ENCODE results near the gene KRT77. TPM values are rescaled to one million over a fixed set of nuclear protein-coding genes. Genes with fewer than 3 reads are reported as not detected.

Gene KRT77
- total RNA-seq, 2 donors from 2014 or later, result not detected

- no peak for TF ChIP-seq CTCF (IDR thresholded peaks at IDR 0.05)
- Histone ChIP-seq H3K4me3 (no peak overlapping the region), H3K4me1 (no peaks in the 10 kb centered on the region), H3K36me3 (no peaks in the 10 kb centered on the region), H3K27me3 (no peaks in the 10 kb centered on the region), H3K27ac (no peak overlapping the region), H3K9ac (ENCODE audit: low read depth in 2 of 2, low read length in 2 of 2) (no peak overlapping the region), H3K9me3 (no peaks in the 10 kb centered on the region)
- intact Hi-C loops (cut with DNase I), result no loop called here
- DNase-seq, result no peak
These were observed 4.5 kb downstream of the KRT77 start for GRCh38 chr12:52698651-52699340.

- intact Hi-C loops (cut with DNase I), result no loop called here
- Histone ChIP-seq H3K4me1 (no peaks in the 10 kb centered on the region), H3K27me3 (no peaks in the 10 kb centered on the region), H3K36me3 (no peaks in the 10 kb centered on the region), H3K4me3 (no peak overlapping the region), H3K9ac (ENCODE audit: low read depth in 2 of 2, low read length in 2 of 2) (no peak overlapping the region), H3K9me3 (no peaks in the 10 kb centered on the region), H3K27ac (no peak overlapping the region)
- TF ChIP-seq CTCF (IDR thresholded peaks at IDR 0.05), result no peak
- no peak for DNase-seq
These were observed 6.2 kb downstream of the KRT77 start for GRCh38 chr12:52697058-52697582.

GRCh38 chr12:52696588-52696987 lies 6.7 kb downstream of the KRT77 start:
- Histone ChIP-seq H3K36me3 (no peaks in the 10 kb centered on the region), H3K4me1 (no peaks in the 10 kb centered on the region), H3K4me3 (no peak overlapping the region), H3K9me3 (no peaks in the 10 kb centered on the region), H3K27ac (no peak overlapping the region), H3K9ac (ENCODE audit: low read depth in 2 of 2, low read length in 2 of 2) (no peak overlapping the region), H3K27me3 (no peaks in the 10 kb centered on the region)
- DNase-seq, result no peak
- intact Hi-C loops (cut with DNase I), result no loop called here
- TF ChIP-seq CTCF (IDR thresholded peaks at IDR 0.05), result no peak

GRCh38 chr12:52695039-52695438 lies 8.3 kb downstream of the KRT77 start:
- Histone ChIP-seq H3K27ac (no peak overlapping the region), H3K4me1 (no peaks in the 10 kb centered on the region), H3K9me3 (no peaks in the 10 kb centered on the region), H3K9ac (ENCODE audit: low read depth in 2 of 2, low read length in 2 of 2) (no peak overlapping the region), H3K27me3 (peaks cover 3% of the 10 kb centered on the region), H3K36me3 (no peaks in the 10 kb centered on the region), H3K4me3 (no peak overlapping the region)
- no peak for DNase-seq
- no peak for TF ChIP-seq CTCF (IDR thresholded peaks at IDR 0.05)
- intact Hi-C loops (cut with DNase I), result no loop called here

GRCh38 chr12:52694151-52694550 lies 9.2 kb downstream of the KRT77 start:
- Histone ChIP-seq H3K4me1 (no peaks in the 10 kb centered on the region), H3K9me3 (no peaks in the 10 kb centered on the region), H3K27me3 (peaks cover 3% of the 10 kb centered on the region), H3K4me3 (no peak overlapping the region), H3K27ac (no peak overlapping the region), H3K36me3 (no peaks in the 10 kb centered on the region), H3K9ac (ENCODE audit: low read depth in 2 of 2, low read length in 2 of 2) (no peak overlapping the region)
- no peak for DNase-seq
- no peak for TF ChIP-seq CTCF (IDR thresholded peaks at IDR 0.05)
- intact Hi-C loops (cut with DNase I), result no loop called here
